DOHH2 (cell line): ENCODE data around the gene PTPRN2.
"Not testable (repeated sequence)": the region's sequence is repeated elsewhere in the genome, so short reads cannot be mapped to it uniquely, and the experiment has no call there.

Experiments used
- H3F3A ChIP-seq: fragments of 200-600 bp; sonication (generic), shearing (Covaris generic); 2 replicates; pipeline ENCODE4 v1.6.0; 2016; ENCODE audit warnings: antibody characterized with exemption, mild to moderate bottlenecking; ENCODE audit not compliant: control insufficient read depth, insufficient read depth
- H3K27ac ChIP-seq: fragments of 200-600 bp; sonication (generic); 2 replicates; pipeline ENCODE4 v1.5.1; 2014; ENCODE audit warnings: low read depth, mild to moderate bottlenecking, low read length, moderate library complexity
- H3K27me3 ChIP-seq: fragments of 200-600 bp; sonication (generic); 2 replicates; pipeline ENCODE4 v1.6.1; 2014; ENCODE audit warnings: mild to moderate bottlenecking, low read length, mixed read lengths; ENCODE audit not compliant: control insufficient read depth
- H3K36me3 ChIP-seq: fragments of 200-600 bp; sonication (generic); 2 replicates; pipeline ENCODE4 v1.6.1; 2014; ENCODE audit warnings: mild to moderate bottlenecking, low read length, moderate library complexity, mixed read lengths; ENCODE audit not compliant: control insufficient read depth
- H3K4me1 ChIP-seq: fragments of 200-600 bp; sonication (generic); 2 replicates; pipeline ENCODE4 v1.6.1; 2014; ENCODE audit warnings: mild to moderate bottlenecking, low read length, mixed read lengths; ENCODE audit not compliant: control insufficient read depth
- H3K4me2 ChIP-seq: fragments of 200-600 bp; sonication (generic); 2 replicates; pipeline ENCODE4 v1.6.0; 2014; ENCODE audit warnings: mild to moderate bottlenecking, low read length, moderate library complexity
- H3K4me3 ChIP-seq: fragments of 200-600 bp; sonication (generic); 2 replicates; pipeline ENCODE4 v1.5.1; 2014; ENCODE audit warnings: mild to moderate bottlenecking, low read length, mixed read lengths
- H3K79me2 ChIP-seq: fragments of 200-600 bp; sonication (generic); 2 replicates; pipeline ENCODE4 v1.6.1; 2014; ENCODE audit warnings: mild to moderate bottlenecking, low read length, mixed read lengths; ENCODE audit not compliant: control insufficient read depth
- H3K9me2 ChIP-seq: fragments of 200-600 bp; sonication (generic); replicated peaks from 2 replicates; pipeline ENCODE4 v1.6.1; 2014; ENCODE audit warnings: mild to moderate bottlenecking, low read length, mixed read lengths; ENCODE audit not compliant: control insufficient read depth
- H3K9me3 ChIP-seq: fragments of 200-600 bp; sonication (generic); 2 replicates; pipeline ENCODE4 v1.6.1; 2014; ENCODE audit warnings: antibody characterized with exemption, low read length, mixed read lengths; ENCODE audit not compliant: control insufficient read depth, insufficient read depth
- H4K20me1 ChIP-seq: fragments of 200-600 bp; sonication (generic); 2 replicates; pipeline ENCODE4 v1.6.0; 2014; ENCODE audit warnings: low read depth, mild to moderate bottlenecking, antibody characterized with exemption, low read length, moderate library complexity; ENCODE audit not compliant: control insufficient read depth, insufficient read depth
- EZH2phosphoT487 ChIP-seq: fragments of 200-600 bp; sonication (generic); IDR thresholded peaks from 2 replicates; pipeline ENCODE4 v1.6.1; 2017; ENCODE audit warnings: borderline replicate concordance, mild to moderate bottlenecking, antibody characterized with exemption, low read length, moderate library complexity, mixed read lengths
- TF ChIP-seq, protein P1 (sequence below): fragments of 200-600 bp; sonication (generic); IDR thresholded peaks from one replicate; pipeline ENCODE4 v1.5.1; 2014; ENCODE audit warnings: antibody characterized with exemption, mild to moderate bottlenecking, low read depth, low read length; ENCODE audit not compliant: poor library complexity, severe bottlenecking

PTPRN2 gene

GRCh38 chr7:158507917-158508316 is 79.7 kb downstream of the PTPRN2 start:
- no peak for TF ChIP-seq EZH2phosphoT487
- TF ChIP-seq, protein P1, sequence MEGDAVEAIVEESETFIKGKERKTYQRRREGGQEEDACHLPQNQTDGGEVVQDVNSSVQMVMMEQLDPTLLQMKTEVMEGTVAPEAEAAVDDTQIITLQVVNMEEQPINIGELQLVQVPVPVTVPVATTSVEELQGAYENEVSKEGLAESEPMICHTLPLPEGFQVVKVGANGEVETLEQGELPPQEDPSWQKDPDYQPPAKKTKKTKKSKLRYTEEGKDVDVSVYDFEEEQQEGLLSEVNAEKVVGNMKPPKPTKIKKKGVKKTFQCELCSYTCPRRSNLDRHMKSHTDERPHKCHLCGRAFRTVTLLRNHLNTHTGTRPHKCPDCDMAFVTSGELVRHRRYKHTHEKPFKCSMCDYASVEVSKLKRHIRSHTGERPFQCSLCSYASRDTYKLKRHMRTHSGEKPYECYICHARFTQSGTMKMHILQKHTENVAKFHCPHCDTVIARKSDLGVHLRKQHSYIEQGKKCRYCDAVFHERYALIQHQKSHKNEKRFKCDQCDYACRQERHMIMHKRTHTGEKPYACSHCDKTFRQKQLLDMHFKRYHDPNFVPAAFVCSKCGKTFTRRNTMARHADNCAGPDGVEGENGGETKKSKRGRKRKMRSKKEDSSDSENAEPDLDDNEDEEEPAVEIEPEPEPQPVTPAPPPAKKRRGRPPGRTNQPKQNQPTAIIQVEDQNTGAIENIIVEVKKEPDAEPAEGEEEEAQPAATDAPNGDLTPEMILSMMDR, result no peak

DNA sequence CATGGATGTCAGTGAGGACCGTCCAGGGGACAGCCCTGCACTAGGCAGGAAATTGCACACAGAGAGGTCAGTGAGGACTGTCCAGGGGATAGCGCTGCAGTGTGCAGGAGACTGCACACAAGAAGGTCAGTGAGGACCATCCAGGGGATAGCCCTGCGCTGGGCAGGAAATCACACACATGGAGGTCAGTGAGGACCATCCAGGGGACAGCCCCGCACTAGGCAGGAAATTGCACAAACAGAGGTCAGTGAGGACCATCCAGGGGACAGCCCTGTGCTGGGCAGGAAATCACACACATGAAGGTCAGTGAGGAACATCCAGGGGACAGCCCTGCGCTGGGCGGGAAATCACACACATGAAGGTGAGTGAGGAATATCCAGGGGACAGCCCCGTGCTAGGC is 80.4 kb downstream of the PTPRN2 start:
- not testable (repeated sequence) for H3K9me2 ChIP-seq, H3K4me2 ChIP-seq, H3K4me1 ChIP-seq, H3K27me3 ChIP-seq, H3F3A ChIP-seq, H3K36me3 ChIP-seq, H3K4me3 ChIP-seq, H3K27ac ChIP-seq, H3K9me3 ChIP-seq, H4K20me1 ChIP-seq, H3K79me2 ChIP-seq

More at GRCh38 chr7:158507917-158508316, 79.7 kb downstream of the PTPRN2 start:
- H3K27me3 ChIP-seq, result no peaks in the 10 kb centered on the region
- H3K4me2 ChIP-seq, result no peak overlapping the region
- H3F3A ChIP-seq, result no peaks in the 10 kb centered on the region
- no peaks in the 10 kb centered on the region for H3K4me1 ChIP-seq
- H3K9me3 ChIP-seq, result no peaks in the 10 kb centered on the region; the same call in 1 of the 2 replicates
- no peaks in the 10 kb centered on the region for H3K79me2 ChIP-seq
- no peak overlapping the region for H3K4me3 ChIP-seq
- H3K36me3 ChIP-seq, result no peaks in the 10 kb centered on the region
- H4K20me1 ChIP-seq, result no peaks in the 10 kb centered on the region
- H3K27ac ChIP-seq, result no peak overlapping the region
- no peaks in the 10 kb centered on the region for H3K9me2 ChIP-seq

DNA sequence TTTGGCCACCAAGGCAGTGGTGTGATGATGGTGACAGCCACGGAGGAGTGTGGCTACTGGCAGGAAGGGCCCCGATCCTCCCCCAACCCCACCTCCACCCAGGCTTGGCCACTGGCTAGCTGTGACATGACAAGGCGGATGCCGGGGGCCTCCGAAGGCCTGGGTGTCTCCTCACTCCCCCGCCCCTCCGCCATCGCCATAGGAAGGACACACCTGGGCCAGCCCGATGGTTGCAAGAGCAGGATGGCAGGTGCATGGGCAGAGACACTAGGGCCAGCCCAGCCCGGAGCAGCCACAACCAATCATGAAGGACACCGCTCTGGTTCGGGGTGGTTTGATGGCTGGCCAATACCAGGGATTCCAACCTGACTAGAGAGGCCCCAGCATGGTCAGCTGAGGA is 81.0 kb downstream of the PTPRN2 start:
- Histone ChIP-seq H3F3A (no peaks in the 10 kb centered on the region), H3K4me3 (no peak overlapping the region), H4K20me1 (no peaks in the 10 kb centered on the region), H3K4me2 (no peak overlapping the region), H3K4me1 (no peaks in the 10 kb centered on the region), H3K9me3 (no peaks in the 10 kb centered on the region; the same call in 1 of the 2 replicates), H3K27me3 (no peaks in the 10 kb centered on the region), H3K79me2 (no peaks in the 10 kb centered on the region), H3K27ac (no peak overlapping the region), H3K9me2 (no peaks in the 10 kb centered on the region), H3K36me3 (no peaks in the 10 kb centered on the region)
- TF ChIP-seq, protein P1, result no peak
- TF ChIP-seq EZH2phosphoT487, result no peak

GRCh38 chr7:158505683-158506082 is 81.9 kb downstream of the PTPRN2 start:
- no peaks in the 10 kb centered on the region for H3F3A ChIP-seq
- no peaks in the 10 kb centered on the region for H3K9me2 ChIP-seq
- no peak overlapping the region for H3K4me3 ChIP-seq
- no peaks in the 10 kb centered on the region; the same call in 1 of the 2 replicates for H3K9me3 ChIP-seq
- no peak overlapping the region for H3K27ac ChIP-seq
- H3K4me2 ChIP-seq, result no peak overlapping the region
- no peaks in the 10 kb centered on the region for H4K20me1 ChIP-seq
- no peaks in the 10 kb centered on the region for H3K4me1 ChIP-seq
- H3K79me2 ChIP-seq, result no peaks in the 10 kb centered on the region
- H3K27me3 ChIP-seq, result no peaks in the 10 kb centered on the region
- no peaks in the 10 kb centered on the region for H3K36me3 ChIP-seq
- TF ChIP-seq, protein P1, result no peak
- no peak for TF ChIP-seq EZH2phosphoT487
